KOPT-K1 (cell line): ENCODE measurements around the gene GTF2A1.

Experiments used
- H3K27ac ChIP-seq: fragments of 200-600 bp; sonication (generic); 2 replicates; pipeline ENCODE4 v1.5.1; 2016; ENCODE audit warnings: antibody characterized with exemption, mild to moderate bottlenecking, low read depth, low read length; ENCODE audit not compliant: poor library complexity, severe bottlenecking
- H3K36me3 ChIP-seq: fragments of 200-600 bp; sonication (generic); 2 replicates; pipeline ENCODE4 v1.5.1; 2017; ENCODE audit warnings: antibody characterized with exemption, mild to moderate bottlenecking, low read length, moderate library complexity; ENCODE audit not compliant: insufficient read depth
- H3K9me3 ChIP-seq: fragments of 200-600 bp; sonication (generic); 2 replicates; pipeline ENCODE4 v1.5.1; 2017; ENCODE audit warnings: antibody characterized with exemption, low read length, mild to moderate bottlenecking; ENCODE audit not compliant: insufficient read depth, poor library complexity, severe bottlenecking

The GTF2A1 gene

GRCh38 chr14:81220830-81221578, at the start of gene GTF2A1:
Gene GTF2A1 (minus strand): TSS chr14:81220959. CDS start chr14:81220518, 441 bp downstream.
- H3K36me3 ChIP-seq: peaks cover 18% of the 10 kb centered on the region
- H3K9me3 ChIP-seq: no peaks in the 10 kb centered on the region

GRCh38 chr14:81269979-81270375, 49.2 kb upstream of the GTF2A1 start:
- H3K9me3 ChIP-seq: no peaks in the 10 kb centered on the region
- no peaks in the 10 kb centered on the region for H3K36me3 ChIP-seq
- H3K27ac ChIP-seq: peak overlapping the region; percentile 84

More at GRCh38 chr14:81220830-81221578, at the start of gene GTF2A1:
- peak within 1 kb of the TSS; percentile 96 for H3K27ac ChIP-seq

GRCh38 chr14:81269100-81269978, 48.6 kb upstream of the GTF2A1 start:
- Histone ChIP-seq H3K27ac (peak overlapping the region; percentile 84), H3K36me3 (no peaks in the 10 kb centered on the region), H3K9me3 (no peaks in the 10 kb centered on the region)

GRCh38 chr14:81268016-81268416, 47.3 kb upstream of the GTF2A1 start:
- H3K27ac ChIP-seq: peak overlapping the region; percentile 84
- no peaks in the 10 kb centered on the region for H3K9me3 ChIP-seq
- no peaks in the 10 kb centered on the region for H3K36me3 ChIP-seq

GRCh38 chr14:81265636-81266169, 44.9 kb upstream of the GTF2A1 start:
- peak overlapping the region; percentile 84 for H3K27ac ChIP-seq
- no peaks in the 10 kb centered on the region for H3K9me3 ChIP-seq
- no peaks in the 10 kb centered on the region for H3K36me3 ChIP-seq

GRCh38 chr14:81264671-81265070, 43.9 kb upstream of the GTF2A1 start:
- Histone ChIP-seq H3K27ac (no peak overlapping the region), H3K36me3 (no peaks in the 10 kb centered on the region), H3K9me3 (no peaks in the 10 kb centered on the region)

- no peaks in the 10 kb centered on the region for H3K9me3 ChIP-seq
- no peak overlapping the region for H3K27ac ChIP-seq
- no peaks in the 10 kb centered on the region for H3K36me3 ChIP-seq
Measured at GRCh38 chr14:81263777-81264410, 43.1 kb upstream of the GTF2A1 start.

- no peak overlapping the region for H3K27ac ChIP-seq
- no peaks in the 10 kb centered on the region for H3K9me3 ChIP-seq
- no peaks in the 10 kb centered on the region for H3K36me3 ChIP-seq
Measured at GRCh38 chr14:81261176-81261575, 40.4 kb upstream of the GTF2A1 start.

GRCh38 chr14:81260732-81261131, 40.0 kb upstream of the GTF2A1 start:
- Histone ChIP-seq H3K27ac (no peak overlapping the region), H3K9me3 (no peaks in the 10 kb centered on the region), H3K36me3 (no peaks in the 10 kb centered on the region)

- Histone ChIP-seq H3K36me3 (no peaks in the 10 kb centered on the region), H3K27ac (peak overlapping the region; percentile 17), H3K9me3 (no peaks in the 10 kb centered on the region)
Measured at GRCh38 chr14:81256289-81256960, 35.7 kb upstream of the GTF2A1 start.

- Histone ChIP-seq H3K36me3 (no peaks in the 10 kb centered on the region), H3K27ac (peak overlapping the region; percentile 22), H3K9me3 (no peaks in the 10 kb centered on the region)
Measured at GRCh38 chr14:81252278-81252677, 31.5 kb upstream of the GTF2A1 start.

GRCh38 chr14:81247271-81247766, 26.6 kb upstream of the GTF2A1 start:
- Histone ChIP-seq H3K27ac (peak overlapping the region; percentile 97), H3K36me3 (no peaks in the 10 kb centered on the region), H3K9me3 (peaks cover 28% of the 10 kb centered on the region)

GRCh38 chr14:81246461-81247270, 25.9 kb upstream of the GTF2A1 start:
- Histone ChIP-seq H3K9me3 (peaks cover 33% of the 10 kb centered on the region), H3K27ac (peak overlapping the region; percentile 97), H3K36me3 (no peaks in the 10 kb centered on the region)

GRCh38 chr14:81245771-81246170, 25.0 kb upstream of the GTF2A1 start:
- H3K27ac ChIP-seq: peak overlapping the region; percentile 97
- H3K9me3 ChIP-seq: peaks cover 39% of the 10 kb centered on the region
- no peaks in the 10 kb centered on the region for H3K36me3 ChIP-seq
